Adrenal gland (tissue), 12 donors: ENCODE data around the gene FAM107A. TPM values are rescaled to one million over a fixed set of nuclear protein-coding genes. Genes with fewer than 3 reads are reported as not detected.
A peak's percentile ranks its signal among the peaks of the same experiment; 100 is the strongest.

Experiments used
- DNase-seq, 7 donors: peaks; one replicate each; pipeline ENCODE4 v3.0.0-alpha.2; 2019 to 2020
- H3K27ac ChIP-seq, 5 donors: fragments of 200-600 bp; sonication (generic) in 4 of 5; 1 replicate in 3 of 5; 2 replicates in 2 of 5; pipeline versions ENCODE4 v1.5.1 to v1.8.0; 2016 to 2020; ENCODE audit warnings: mild to moderate bottlenecking in 1 of 5
- H3K27me3 ChIP-seq: fragments of 200-600 bp; 2 replicates; pipeline ENCODE4 v1.8.0; 2021
- H3K36me3 ChIP-seq, 2 donors: fragments of 200-600 bp; replicated peaks in 1 of 2; 1 replicate in 1 of 2; 2 replicates in 1 of 2; pipeline versions ENCODE4 v1.5.1 to v1.8.0; 2018 to 2022
- H3K4me1 ChIP-seq, 2 donors: fragments of 200-600 bp; replicated peaks in 1 of 2; 1 replicate in 1 of 2; 2 replicates in 1 of 2; pipeline versions ENCODE4 v1.5.1 to v1.8.0; 2018 to 2021
- H3K4me3 ChIP-seq, 4 donors: fragments of 200-600 bp; sonication (generic) in 3 of 4; one replicate each; pipeline ENCODE4 v1.5.1; 2016 to 2018
- H3K9me3 ChIP-seq, 3 donors: fragments of 200-600 bp; sonication (generic) in 1 of 3; replicated peaks in 1 of 3; 1 replicate in 2 of 3; 2 replicates in 1 of 3; pipeline versions ENCODE4 v1.5.1 to v1.8.0; 2016 to 2021
- POLR2A ChIP-seq, 2 donors: fragments of 450-650 bp; IDR thresholded peaks; one replicate each; pipeline ENCODE4 v1.6.1; 2017; ENCODE audit warnings: antibody characterized with exemption in 2 of 2, mild to moderate bottlenecking in 2 of 2, moderate library complexity in 1 of 2
- WGBS, 4 donors: extraction: QIAGEN DNeasy Blood & Tissue Kit in 2 of 4; methylation state at CpG; one replicate each; pipeline versions ENCODE4 v1.1.5 to v1.1.7; 2013 to 2017; 5-methylcytosine and 5-hydroxymethylcytosine counted together
- intact Hi-C, 2 donors: fragments of 100-400 bp; cut with DNase I; formaldehyde crosslinking; loops; one replicate each; pipeline versions ENCODE4 v1.14.1 to v1.15.0; 2022 to 2023
- polyA plus RNA-seq, 3 donors: library from polyadenylated mRNA; stranded (reverse); fragments of 200-250 nt in 2 of 3; fragments of 350-450 nt in 1 of 3; fragmentation: Illumina TruSeq in 1 of 3; extraction: RNeasy Lipid Tissue Mini Kit (QIAGEN cat#74804) in 1 of 3; gene quantifications; one replicate each; pipeline ENCODE4 v1.2.3, GENCODE V29; 2013 to 2014
- total RNA-seq, 9 donors: library from RNA; depleted of rRNA in 4 of 9; stranded (reverse); fragments of >200 nt in 4 of 9; fragments of 120-200 nt in 1 of 9; fragmentation: NEBNext Ultra II Directional in 1 of 9; extraction: Animal tissue kit (Norgen Biotek cat#: 25700) in 1 of 9; gene quantifications; one replicate each; pipeline versions ENCODE4 v1.1.0 to v1.2.4, GENCODE V29; 2013 to 2023
- TF ChIP-seq, protein P1 (sequence below), 6 experiments: fragments of 450-650 bp in 4 of 6; fragments of 200-600 bp in 2 of 6; sonication (generic) in 1 of 6; IDR thresholded peaks; 1 replicate in 5 of 6; 2 replicates in 1 of 6; pipeline versions ENCODE4 v1.5.1 to v1.8.0; 2016 to 2021; ENCODE audit warnings: antibody characterized with exemption in 6 of 6, mild to moderate bottlenecking in 2 of 6, moderate library complexity in 1 of 6
- donor health status: healthy with polysubstance abuse.
- donor health status: Bipolar disorder and iron deficiency.
- donor health status: DM: yes; HTN: yes; CAD: no.
- donor health status: DM: no; HTN: no; CAD: no.
- donor health status: DM: no; HTN: no; CAD: no.
- donor health status: DM: yes; HTN: yes; CAD: no.

The FAM107A gene
- total and polyA plus RNA-seq, 12 donors: 1.2 to 12.5 (median 5.8) TPM

DNA sequence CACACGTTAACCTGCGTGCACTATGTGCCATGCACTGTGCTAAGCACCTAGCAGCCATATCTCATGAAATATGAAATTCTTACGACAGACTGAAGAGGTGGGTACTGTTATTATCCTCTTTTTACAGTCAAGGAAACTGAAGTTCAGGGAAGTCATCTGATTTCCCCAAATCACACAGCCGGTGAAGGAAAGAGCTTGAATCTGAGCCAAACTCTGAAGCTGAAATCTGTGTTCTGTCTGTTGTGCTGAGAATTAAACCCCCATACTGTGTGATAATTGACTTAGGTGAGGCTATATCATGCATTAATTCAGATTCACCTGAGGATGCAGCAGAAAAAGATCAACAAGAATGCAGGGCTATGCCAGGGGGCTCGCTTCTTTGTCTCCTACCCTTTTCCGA lies 475 bp downstream of the FAM107A start:
- WGBS, 4 donors: 71 to 78% (median 76%) methylated on average over 6 of the region's 6 CpGs
- no peak for TF ChIP-seq POLR2A (IDR thresholded peaks at IDR 0.05)
- TF ChIP-seq, protein P1, sequence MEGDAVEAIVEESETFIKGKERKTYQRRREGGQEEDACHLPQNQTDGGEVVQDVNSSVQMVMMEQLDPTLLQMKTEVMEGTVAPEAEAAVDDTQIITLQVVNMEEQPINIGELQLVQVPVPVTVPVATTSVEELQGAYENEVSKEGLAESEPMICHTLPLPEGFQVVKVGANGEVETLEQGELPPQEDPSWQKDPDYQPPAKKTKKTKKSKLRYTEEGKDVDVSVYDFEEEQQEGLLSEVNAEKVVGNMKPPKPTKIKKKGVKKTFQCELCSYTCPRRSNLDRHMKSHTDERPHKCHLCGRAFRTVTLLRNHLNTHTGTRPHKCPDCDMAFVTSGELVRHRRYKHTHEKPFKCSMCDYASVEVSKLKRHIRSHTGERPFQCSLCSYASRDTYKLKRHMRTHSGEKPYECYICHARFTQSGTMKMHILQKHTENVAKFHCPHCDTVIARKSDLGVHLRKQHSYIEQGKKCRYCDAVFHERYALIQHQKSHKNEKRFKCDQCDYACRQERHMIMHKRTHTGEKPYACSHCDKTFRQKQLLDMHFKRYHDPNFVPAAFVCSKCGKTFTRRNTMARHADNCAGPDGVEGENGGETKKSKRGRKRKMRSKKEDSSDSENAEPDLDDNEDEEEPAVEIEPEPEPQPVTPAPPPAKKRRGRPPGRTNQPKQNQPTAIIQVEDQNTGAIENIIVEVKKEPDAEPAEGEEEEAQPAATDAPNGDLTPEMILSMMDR (IDR thresholded peaks at IDR 0.05): no peak
- Histone ChIP-seq H3K27ac (peak overlapping the region in 2 of 5 donors; percentile 26 to 84), H3K9me3 (no peaks in the 10 kb centered on the region), H3K4me1 (peaks cover 0 to 15% of the 10 kb centered on the region in 2 donors), H3K27me3 (no peaks in the 10 kb centered on the region), H3K36me3 (no peaks in the 10 kb centered on the region), H3K4me3 (peak overlapping the region in 1 of 4 donors; percentile 16)
- intact Hi-C loops: no loop called here
- no peak for DNase-seq

DNA sequence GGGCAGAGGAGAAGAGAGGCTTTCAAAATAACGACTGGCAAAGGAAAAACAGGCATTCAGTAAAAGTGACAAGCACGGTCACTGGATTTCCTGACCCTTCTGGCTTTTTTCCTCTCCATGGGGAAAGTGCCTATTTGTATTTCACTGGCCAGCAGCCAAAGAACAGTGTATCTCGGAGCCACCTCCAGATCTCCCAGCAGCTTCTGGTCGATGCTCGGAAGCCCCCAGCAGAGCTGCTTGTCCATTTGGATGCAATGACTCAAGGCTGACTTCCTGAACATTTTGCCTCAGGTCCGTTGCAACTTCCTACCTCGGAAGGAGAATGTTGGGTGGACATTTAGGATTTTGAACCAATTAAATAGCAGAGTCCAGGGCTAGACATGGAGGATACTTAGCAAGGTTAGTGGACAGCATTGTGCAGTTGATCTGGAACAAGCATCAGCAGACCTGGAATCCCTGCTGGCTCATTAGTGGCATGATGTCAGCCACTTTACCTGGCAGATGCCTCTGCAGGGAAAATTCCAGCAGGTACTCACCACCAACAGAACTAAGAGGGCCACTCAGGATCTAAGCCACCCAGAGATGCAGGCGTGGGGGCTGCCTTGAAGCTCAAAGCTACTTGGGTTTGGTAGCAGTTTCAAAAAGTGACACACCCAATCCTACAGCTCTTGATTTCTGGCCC lies 1.1 kb downstream of the FAM107A start:
- H3K27ac ChIP-seq: peak overlapping the region in 1 of 5 donors; percentile 84
- H3K27me3 ChIP-seq: no peaks in the 10 kb centered on the region
- H3K9me3 ChIP-seq: no peaks in the 10 kb centered on the region
- DNase-seq: peak in 2 of 7 donors; percentile 4 to 14
- intact Hi-C loops: no loop called here
- no peak overlapping the region for H3K4me3 ChIP-seq
- WGBS, 4 donors: 52 to 54% (median 53%) methylated on average over 6 to 8 of the region's 8 CpGs
- H3K36me3 ChIP-seq: no peaks in the 10 kb centered on the region
- TF ChIP-seq, protein P1 (IDR thresholded peaks at IDR 0.05): no peak
- no peak for TF ChIP-seq POLR2A (IDR thresholded peaks at IDR 0.05)
- peaks cover 0 to 15% of the 10 kb centered on the region in 2 donors for H3K4me1 ChIP-seq

DNA sequence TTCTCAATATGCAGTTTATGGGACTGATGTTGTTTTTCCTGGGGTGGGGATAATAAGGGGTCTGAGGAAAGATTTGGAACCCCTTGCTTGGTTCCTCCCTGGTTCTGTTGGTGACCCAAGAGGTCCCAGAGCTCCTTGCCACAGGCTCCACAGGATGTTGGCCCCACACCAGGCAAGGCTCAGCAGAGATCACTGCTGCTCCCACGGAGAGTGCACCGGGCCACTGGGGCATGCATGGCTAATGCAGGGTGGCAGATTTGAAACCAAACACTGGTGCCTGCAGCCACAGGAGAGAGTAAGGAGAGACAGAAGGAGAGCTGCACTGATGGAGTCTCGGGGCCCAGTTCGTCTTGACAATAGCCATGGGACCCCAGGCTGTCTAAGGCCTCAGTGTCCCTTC lies 2.5 kb downstream of the FAM107A start:
- no peak for TF ChIP-seq POLR2A (IDR thresholded peaks at IDR 0.05)
- TF ChIP-seq, protein P1 (IDR thresholded peaks at IDR 0.05): no peak
- H3K27me3 ChIP-seq: no peaks in the 10 kb centered on the region
- 89 to 94% (median 92%) methylated on average over 4 of the region's 4 CpGs for WGBS, 4 donors
- no peaks in the 10 kb centered on the region for H3K9me3 ChIP-seq
- H3K36me3 ChIP-seq: no peaks in the 10 kb centered on the region
- DNase-seq: no peak
- H3K4me3 ChIP-seq: no peak overlapping the region
- peaks cover 0 to 15% of the 10 kb centered on the region in 2 donors for H3K4me1 ChIP-seq
- H3K27ac ChIP-seq: no peak overlapping the region
- intact Hi-C loops: no loop called here

DNA sequence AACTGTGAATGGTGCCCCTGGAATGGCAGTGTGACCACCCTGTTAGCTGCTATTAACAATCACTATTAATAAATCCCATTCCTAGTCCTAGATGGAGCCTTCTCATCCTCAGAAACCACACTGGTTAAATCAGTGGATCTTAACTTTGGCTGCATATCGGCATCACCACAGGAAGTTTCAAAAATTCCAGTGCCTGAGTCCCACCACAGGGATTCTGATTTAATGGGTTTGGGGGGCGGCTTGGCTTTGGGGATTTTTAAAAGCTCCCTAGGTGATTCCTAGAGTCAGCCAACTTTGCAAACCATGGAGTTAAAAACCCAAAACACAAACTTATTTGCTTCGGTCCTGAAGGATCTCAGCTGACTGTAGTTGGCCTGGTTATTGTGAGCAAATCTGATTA lies 3.1 kb downstream of the FAM107A start:
- Histone ChIP-seq H3K9me3 (no peaks in the 10 kb centered on the region), H3K27me3 (no peaks in the 10 kb centered on the region), H3K36me3 (no peaks in the 10 kb centered on the region), H3K4me1 (peaks cover 0 to 15% of the 10 kb centered on the region in 2 donors), H3K27ac (no peak overlapping the region), H3K4me3 (no peak overlapping the region)
- DNase-seq: no peak
- TF ChIP-seq, protein P1 (IDR thresholded peaks at IDR 0.05): no peak
- TF ChIP-seq POLR2A (IDR thresholded peaks at IDR 0.05): no peak
- intact Hi-C loops: no loop called here
- WGBS, 4 donors: 76 to 86% (median 80%) methylated on average over 3 of the region's 3 CpGs
